NCI-H82 treated with DMSO at 0.1 percent for 48 hours (cell line): ENCODE data around the gene CRYBA4.

Experiments
- DNase-seq: peaks from one replicate; lab custom pipeline; 2025; ENCODE audit not compliant: unreplicated experiment; lab: John Stamatoyannopoulos, UW

The CRYBA4 gene

DNA sequence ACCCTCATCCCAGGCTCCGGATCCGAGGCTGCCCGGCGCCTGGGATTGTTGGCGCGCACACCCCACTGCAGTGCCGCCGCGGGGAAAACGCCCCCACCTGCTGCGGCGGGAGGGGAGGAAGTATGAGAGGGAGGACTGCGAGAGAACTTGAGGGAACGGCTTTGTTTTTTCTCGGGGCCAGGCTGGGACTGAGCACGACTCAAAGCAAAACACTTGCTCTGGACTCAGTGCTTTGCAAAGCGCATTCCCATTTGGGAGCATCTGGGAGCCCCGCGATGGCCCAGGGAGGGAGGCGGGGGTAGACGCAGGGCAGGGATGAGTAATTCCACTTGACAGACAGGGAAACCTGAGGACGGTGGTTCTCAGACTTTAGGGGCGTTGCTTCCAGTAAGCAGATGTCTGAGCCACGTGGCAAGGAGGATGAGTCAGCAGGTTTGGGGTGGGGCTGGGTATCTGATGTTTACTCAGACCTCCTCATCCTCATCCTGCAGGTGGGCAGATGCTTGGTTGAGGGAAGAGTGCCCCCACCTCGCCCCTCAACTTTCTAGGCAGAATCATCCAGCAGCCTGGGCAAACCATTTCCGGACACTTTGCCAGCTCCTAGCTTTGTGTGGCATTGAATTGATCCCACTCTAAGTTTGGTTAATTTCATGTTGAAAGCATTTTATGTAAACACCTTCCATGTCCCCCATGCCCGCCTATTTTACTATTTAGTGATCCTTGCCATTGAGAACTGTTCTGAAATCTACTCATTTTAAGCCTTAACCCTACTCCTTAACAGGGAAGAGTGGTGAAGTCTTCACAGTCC is 37.1 kb downstream of the CRYBA4 start:
- peak; percentile 77 for DNase-seq

DNA sequence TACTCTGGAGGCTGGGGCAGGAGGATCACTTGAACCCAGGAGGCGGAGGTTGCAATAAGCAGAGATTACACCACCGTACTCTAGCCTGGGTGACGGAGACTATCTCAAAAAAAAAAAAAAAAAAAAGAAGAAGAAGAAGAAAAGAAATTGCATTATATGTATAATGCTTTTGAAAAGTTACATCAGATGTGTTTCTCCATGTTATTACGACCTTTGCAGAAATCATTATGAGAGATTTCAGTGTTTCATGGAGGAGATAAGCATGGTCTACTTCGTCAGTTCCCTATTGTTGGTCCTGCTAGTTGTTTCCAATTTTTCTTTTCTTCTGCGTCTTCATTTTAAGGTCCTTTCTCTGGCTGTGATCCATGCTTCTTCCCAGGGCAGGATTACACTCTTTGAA is 38.6 kb downstream of the CRYBA4 start:
- DNase-seq: no peak

- DNase-seq: peak; percentile 16
Measured at GRCh38 chr22:26660961-26661578, 39.3 kb downstream of the CRYBA4 start.

GRCh38 chr22:26662160-26662559 is 40.4 kb downstream of the CRYBA4 start:
- DNase-seq: no peak

DNA sequence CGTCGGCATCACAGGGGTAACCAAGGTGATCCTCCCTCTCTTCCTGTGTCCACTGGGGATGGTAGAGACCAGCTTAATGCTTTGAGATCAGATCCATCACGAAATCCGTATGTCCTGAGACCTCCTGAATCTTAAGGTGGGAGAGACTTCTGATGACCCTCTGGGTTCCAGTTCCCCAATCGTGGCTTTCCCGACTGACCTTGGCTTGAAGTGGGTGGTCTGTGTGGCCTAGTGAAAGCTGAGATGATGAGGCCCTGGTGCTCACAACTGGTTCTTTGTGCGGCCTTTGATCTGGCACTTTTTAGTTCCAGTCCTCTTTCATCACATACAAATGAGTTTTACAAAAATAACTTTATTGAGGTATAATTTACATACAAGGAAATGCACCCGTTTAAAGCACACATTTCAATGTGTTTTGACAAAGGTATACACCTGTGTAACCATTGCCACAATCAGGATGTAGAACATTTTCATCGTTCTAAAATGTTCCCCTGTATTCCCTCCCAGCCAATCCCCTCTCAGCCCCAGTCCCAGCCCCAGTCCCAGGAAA is 41.7 kb downstream of the CRYBA4 start:
- no peak for DNase-seq

GRCh38 chr22:26665813-26666231 is 44.1 kb downstream of the CRYBA4 start:
- no peak for DNase-seq

DNA sequence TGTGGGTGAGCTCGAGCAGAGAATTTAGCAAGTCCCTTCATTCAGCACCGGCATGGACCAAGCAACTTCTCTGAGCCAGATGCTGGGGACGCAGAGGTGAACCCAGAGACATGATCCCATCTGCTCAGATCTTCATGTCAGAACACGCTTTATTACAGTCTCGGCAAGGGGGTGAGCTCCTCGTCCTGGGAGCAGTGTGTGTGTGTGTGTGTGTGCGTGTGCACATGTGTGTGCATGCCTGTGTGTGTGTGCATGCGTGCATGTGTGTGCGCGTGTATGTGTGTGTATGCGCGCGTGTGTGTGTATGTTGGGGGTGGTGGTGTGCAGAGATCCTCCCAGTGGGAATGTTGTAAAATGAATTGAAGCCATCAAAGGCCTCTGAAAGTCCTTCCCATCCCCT is 45.4 kb downstream of the CRYBA4 start:
- no peak for DNase-seq

GRCh38 chr22:26669060-26669481 is 47.3 kb downstream of the CRYBA4 start:
- peak; percentile 35 for DNase-seq

GRCh38 chr22:26670459-26670858 is 48.7 kb downstream of the CRYBA4 start:
- no peak for DNase-seq

DNA sequence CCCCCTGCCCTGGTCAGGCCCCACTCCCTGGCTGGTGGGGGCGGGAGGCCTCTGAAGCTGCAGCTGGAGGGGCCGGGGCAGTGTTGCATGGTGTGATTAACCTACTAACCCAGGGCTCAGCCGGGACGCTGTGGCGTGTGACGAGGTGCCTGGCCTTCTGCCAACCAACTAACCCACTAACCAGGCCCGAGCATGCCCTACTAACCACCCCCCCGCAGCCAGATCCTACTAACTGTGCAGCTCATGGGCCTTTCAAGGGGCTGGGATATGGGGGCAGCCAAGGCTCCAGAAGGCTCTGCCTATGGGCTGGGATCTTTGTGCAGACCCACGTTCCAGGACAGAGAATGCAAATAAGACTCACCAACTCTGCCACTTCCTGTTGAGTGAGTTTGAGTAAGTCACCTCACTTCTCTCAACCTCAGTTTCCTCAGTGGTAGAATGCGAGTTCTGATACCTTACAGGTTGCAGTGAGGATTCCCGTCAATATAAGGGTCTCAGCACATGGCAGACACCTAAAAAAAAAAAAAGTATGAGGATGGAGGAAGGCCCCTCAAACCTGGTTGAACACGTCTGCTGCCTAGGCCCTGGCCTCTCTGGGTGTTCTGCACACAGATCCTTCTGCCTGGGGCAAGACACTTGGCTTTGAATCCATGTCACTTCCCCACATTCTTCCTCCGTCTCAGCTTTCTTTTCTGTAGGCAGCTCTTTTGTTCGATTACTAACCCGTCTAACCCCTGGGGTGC is 49.7 kb downstream of the CRYBA4 start:
- DNase-seq: no peak

DNA sequence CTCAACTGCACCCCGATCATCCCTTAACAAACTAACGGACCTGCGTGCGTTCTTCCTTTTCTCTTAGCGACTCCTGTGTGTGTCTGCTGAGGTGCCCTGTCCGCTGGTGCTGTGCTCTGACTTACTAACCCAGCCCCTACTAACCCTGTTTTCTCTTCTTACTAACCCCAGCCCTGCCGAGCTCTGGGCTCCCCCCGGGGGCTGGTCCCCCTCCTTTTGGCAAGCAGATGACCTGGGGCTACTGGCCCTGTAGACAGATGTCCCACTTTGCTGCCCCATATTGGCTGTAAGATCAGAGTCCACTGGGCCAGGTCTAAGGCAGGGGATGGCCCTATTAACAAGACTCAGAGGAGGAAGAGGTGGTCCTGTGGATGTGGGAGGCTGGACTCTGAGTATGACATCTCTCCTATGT is 50.3 kb downstream of the CRYBA4 start:
- no peak for DNase-seq

- DNase-seq: peak; percentile 63
Measured at GRCh38 chr22:26672590-26673468, 51.1 kb downstream of the CRYBA4 start.

DNA sequence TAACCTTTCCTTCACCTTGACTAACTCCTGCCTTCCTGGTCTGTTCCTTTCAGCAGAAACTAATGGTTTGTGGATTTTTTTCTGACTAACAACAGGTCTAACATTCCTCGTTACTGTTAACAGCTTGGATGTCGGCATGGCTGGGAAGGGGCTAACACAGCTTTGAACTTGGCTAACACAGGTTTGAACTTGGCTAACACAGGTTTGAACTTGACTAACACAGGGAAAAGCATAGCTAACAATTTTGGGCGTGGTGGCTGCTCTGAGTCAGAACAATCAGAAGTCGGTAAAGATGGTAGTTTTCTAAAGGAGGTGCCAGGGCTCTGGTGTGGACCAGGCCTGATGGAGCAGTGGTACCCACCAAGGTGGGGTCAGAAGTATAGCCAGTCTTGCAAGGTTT is 51.7 kb downstream of the CRYBA4 start:
- no peak for DNase-seq

GRCh38 chr22:26674211-26675190 is 52.7 kb downstream of the CRYBA4 start:
- DNase-seq: no peak

- no peak for DNase-seq
Measured at GRCh38 chr22:26675687-26676268, 54.0 kb downstream of the CRYBA4 start.

DNA sequence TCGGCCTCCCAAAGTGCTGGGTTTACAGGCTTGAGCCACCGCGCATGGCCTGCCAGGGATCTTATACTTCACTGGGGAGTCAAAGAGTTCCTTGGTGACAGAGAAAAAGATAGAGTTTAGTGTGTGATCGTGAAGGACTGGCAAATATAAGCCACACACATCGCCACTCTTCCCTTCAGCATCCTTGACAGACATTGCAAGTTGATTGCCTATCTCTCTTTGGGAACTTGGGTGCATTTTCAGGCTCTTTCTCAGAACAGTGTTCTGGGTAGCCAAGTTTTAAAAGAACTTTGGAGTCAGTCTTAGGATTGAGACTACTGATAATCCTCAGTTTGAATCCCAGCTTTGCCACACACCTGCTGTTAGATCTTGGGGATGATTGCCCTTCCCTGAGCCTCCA is 55.5 kb downstream of the CRYBA4 start:
- no peak for DNase-seq

- peak; percentile 2 for DNase-seq
Measured at GRCh38 chr22:26679003-26679629, 57.4 kb downstream of the CRYBA4 start.
